A549 (cell line): ENCODE results near the gene CSTPP1. TPM values are rescaled to one million over a fixed set of nuclear protein-coding genes. Genes with fewer than 3 reads are reported as not detected.
A peak's percentile ranks its signal among the peaks of the same experiment; 100 is the strongest.

Source experiments
- ATAC-seq, 2 experiments: fragments of 200-7000 bp in 1 of 2; fragments of >200 bp in 1 of 2; cut with Nextera tagmentation in 1 of 2; cut with Tn5 transposase in 1 of 2; 3 replicates each; pipeline versions ENCODE4 v1.8.0 to v1.9.1; 2018 to 2020; ENCODE audit warnings: mild to moderate bottlenecking in 1 of 2, moderate library complexity in 1 of 2
- CTCF ChIA-PET: fragments of 300-600 bp; sonication (Branson Sonifier 250); formaldehyde crosslinking; extraction: SDS; loops from one replicate; lab custom pipeline; 2021; ENCODE audit warnings: antibody characterized with exemption, inconsistent platforms; lab: Yijun Ruan, JAX
- POLR2A ChIA-PET: fragments of 350-600 bp; formaldehyde crosslinking; extraction: SDS; loops from one replicate; lab custom pipeline; 2021; ENCODE audit warnings: antibody characterized with exemption, inconsistent platforms; lab: Yijun Ruan, JAX
- DNase-seq, 2 experiments: peaks; one replicate each; pipeline versions ENCODE4 v3.0.0 to v3.0.0-alpha.2; 2011 to 2016; ENCODE audit warnings: low read depth in 1 of 2, low spot score in 1 of 2
- FAIRE-seq: peaks from 2 replicates; lab custom pipeline; 2011; peaks lifted over from hg19 to GRCh38; lab: Jason Lieb, UNC
- H3K27ac ChIP-seq, 2 experiments: fragments of >200 bp; sonication (Bioruptor Twin); formaldehyde crosslinking; 3 replicates each; pipeline ENCODE4 v1.5.1; 2016 to 2017
- H3K4me1 ChIP-seq: fragments of >200 bp; sonication (Bioruptor Twin); formaldehyde crosslinking; 3 replicates; pipeline ENCODE4 v1.6.1; 2016
- H3K4me2 ChIP-seq: fragments of >200 bp; sonication (Bioruptor Twin); formaldehyde crosslinking; 3 replicates; pipeline ENCODE4 v1.6.1; 2016
- H3K4me3 ChIP-seq: fragments of >200 bp; sonication (Bioruptor Twin); formaldehyde crosslinking; 3 replicates; pipeline ENCODE4 v1.5.1; 2016
- H3K9me3 ChIP-seq: fragments of >200 bp; sonication (Bioruptor Twin); formaldehyde crosslinking; 3 replicates; pipeline ENCODE4 v1.6.1; 2016
- BHLHE40 ChIP-seq: IDR thresholded peaks from 2 replicates; pipeline ENCODE4 v1.6.1; 2012; ENCODE audit warnings: low read depth, low read length, inconsistent platforms
- E2F6 ChIP-seq: IDR thresholded peaks from 2 replicates; pipeline ENCODE4 v1.6.1; 2012; ENCODE audit warnings: low read depth, borderline replicate concordance
- EHMT2 ChIP-seq: fragments of 200-600 bp; sonication (generic); IDR thresholded peaks from 2 replicates; pipeline ENCODE4 v1.6.1; 2016; ENCODE audit warnings: antibody characterized with exemption, low read depth, mild to moderate bottlenecking, moderate library complexity
- ELK1 ChIP-seq: fragments of 150-350 bp; IDR thresholded peaks from 2 replicates; pipeline ENCODE4 v1.6.1; 2014; ENCODE audit warnings: low read depth, mild to moderate bottlenecking, low read length
- EP300 ChIP-seq, 2 experiments: fragments of >200 bp; sonication (Bioruptor Twin); formaldehyde crosslinking; IDR thresholded peaks; 2 replicates in 1 of 2; 3 replicates in 1 of 2; pipeline ENCODE4 v1.6.1; 2016 to 2017
- FOSB ChIP-seq: fragments of 250-450 bp; sonication (Bioruptor Pico); IDR thresholded peaks from 2 replicates; pipeline ENCODE4 v1.5.0; 2020; ENCODE audit warnings: mild to moderate bottlenecking, moderate library complexity
- FOSL2 ChIP-seq, 2 experiments: fragments of 450-650 bp in 1 of 2; fragments of >200 bp in 1 of 2; sonication (Bioruptor Twin) in 1 of 2; formaldehyde crosslinking; IDR thresholded peaks; 2 replicates each; pipeline versions ENCODE4 v1.5.0 to v1.6.1; 2016 to 2020; ENCODE audit warnings: mild to moderate bottlenecking in 1 of 2, moderate library complexity in 1 of 2
- HES2 ChIP-seq: fragments of >200 bp; sonication (Bioruptor Twin); formaldehyde crosslinking; IDR thresholded peaks from 2 replicates; pipeline ENCODE4 v1.6.1; 2016
- HMGXB4 ChIP-seq: fragments of 250-450 bp; sonication (Bioruptor Pico); IDR thresholded peaks from 2 replicates; pipeline ENCODE4 v1.5.0; 2021; ENCODE audit warnings: mild to moderate bottlenecking, moderate library complexity, borderline replicate concordance
- HOXA7 ChIP-seq: fragments of 250-450 bp; sonication (Bioruptor Pico); IDR thresholded peaks from 2 replicates; pipeline ENCODE4 v1.5.0; 2020; ENCODE audit warnings: mild to moderate bottlenecking, moderate library complexity
- JUNB ChIP-seq: fragments of >200 bp; sonication (Bioruptor Twin); formaldehyde crosslinking; IDR thresholded peaks from 2 replicates; pipeline ENCODE4 v1.6.1; 2016
- MAX ChIP-seq: IDR thresholded peaks from 2 replicates; pipeline ENCODE4 v1.6.1; 2012
- NPAS2 ChIP-seq: fragments of 250-450 bp; sonication (Bioruptor Pico); IDR thresholded peaks from 2 replicates; pipeline ENCODE4 v1.8.0; 2022; ENCODE audit warnings: mild to moderate bottlenecking, moderate library complexity, borderline replicate concordance
- PHF8 ChIP-seq: fragments of 200-600 bp; sonication (generic); IDR thresholded peaks from 2 replicates; pipeline ENCODE4 v1.6.1; 2016; ENCODE audit warnings: low read depth, mild to moderate bottlenecking, antibody characterized with exemption, moderate library complexity, borderline replicate concordance
- POLR2AphosphoS2 ChIP-seq: conservative IDR thresholded peaks from 2 replicates; pipeline ENCODE4 v1.6.1; 2012; ENCODE audit warnings: low read length, improper control_type of control experiment, inconsistent platforms
- RAD21 ChIP-seq, 2 experiments: fragments of >200 bp in 1 of 2; sonication (Bioruptor Twin) in 1 of 2; formaldehyde crosslinking in 1 of 2; IDR thresholded peaks in 1 of 2; conservative IDR thresholded peaks in 1 of 2; 2 replicates in 1 of 2; 3 replicates in 1 of 2; pipeline ENCODE4 v1.6.1; 2012 to 2018; ENCODE audit warnings: inconsistent platforms in 1 of 2
- RCOR1 ChIP-seq: fragments of 150-350 bp; IDR thresholded peaks from 2 replicates; pipeline ENCODE4 v1.6.1; 2014; ENCODE audit warnings: antibody characterized with exemption, low read length, low read depth
- RFX5 ChIP-seq: fragments of 450-650 bp; IDR thresholded peaks from 2 replicates; pipeline ENCODE4 v1.7.1; 2014; ENCODE audit warnings: antibody characterized with exemption, mild to moderate bottlenecking, moderate library complexity
- RNF2 ChIP-seq: fragments of 200-600 bp; sonication (generic); IDR thresholded peaks from 2 replicates; pipeline ENCODE4 v1.6.1; 2016; ENCODE audit warnings: low read depth, mild to moderate bottlenecking, antibody characterized with exemption, moderate library complexity, borderline replicate concordance
- TFCP2L1 ChIP-seq: fragments of 250-450 bp; sonication (Bioruptor Pico); IDR thresholded peaks from 2 replicates; pipeline ENCODE4 v1.5.0; 2021; ENCODE audit warnings: mild to moderate bottlenecking
- whole genome bisulfite sequencing: methylation state at CpG from one replicate; pipeline ENCODE4 v1.1.6; 2017; ENCODE audit errors: missing lambda C conversion rate; 5-methylcytosine and 5-hydroxymethylcytosine counted together
- polyA plus RNA-seq, 4 experiments: library from polyadenylated mRNA; depleted of rRNA in 3 of 4; stranded (reverse); fragments of >200 nt; fragmentation: RNase III in 1 of 4; extraction: RNeasy Plus Mini Kit Qiagen cat#74134 plus additional on column Dnase treatment in 1 of 4; gene quantifications; 2 replicates in 3 of 4; 3 replicates in 1 of 4; pipeline ENCODE4 v1.2.3, GENCODE V29; 2011 to 2017

Gene CSTPP1
- polyA plus RNA-seq, 2 of the 4 experiments (the other 2 are of a cell fraction) = 31.5 to 34.5 TPM

- no peak for ATAC-seq
- TF ChIP-seq HOXA7 (no peak), EHMT2 (no peak), RCOR1 (no peak), POLR2AphosphoS2 (no peak), PHF8 (no peak), ELK1 (no peak), RAD21 (conservative IDR thresholded peaks at IDR 0.05 in 1 of 2, IDR thresholded peaks at IDR 0.05 in 1 of 2) (no peak), TFCP2L1 (no peak)
- DNase-seq = no peak
- CTCF ChIA-PET = no interaction called here
- 86% methylated on average over 3 of the region's 3 CpGs for WGBS
- Histone ChIP-seq H3K4me2 (no peak overlapping the region), H3K4me3 (no peak overlapping the region), H3K9me3 (no peaks in the 10 kb centered on the region), H3K4me1 (peaks cover 7% of the 10 kb centered on the region; the same call in 1 of the 3 replicates), H3K27ac (no peak overlapping the region)
- POLR2A ChIA-PET = no interaction called here
- FAIRE-seq = no peak
Measured at GRCh38 chr11:47003180-47003877, 66.8 kb downstream of the CSTPP1 start.

GRCh38 chr11:47004595-47005033, 68.1 kb downstream of the CSTPP1 start:
- ChIA-PET POLR2A (no interaction called here), CTCF (interaction anchor here (0.7 to 1.8 kb wide), 3 partner anchors 38 to 63 kb away, joined by 3 to 4 read pairs (median 4); no protein-coding TSS in a partner anchor)
- Histone ChIP-seq H3K27ac (no peak overlapping the region), H3K4me3 (no peak overlapping the region), H3K4me2 (no peak overlapping the region), H3K9me3 (no peaks in the 10 kb centered on the region), H3K4me1 (peaks cover 7% of the 10 kb centered on the region; the same call in 1 of the 3 replicates)
- no peak for FAIRE-seq
- TF ChIP-seq PHF8 (no peak), JUNB (no peak)
- peak in 1 of 2 experiments; percentile 19 for DNase-seq
- ATAC-seq = peak; percentile 59 to 73

- Histone ChIP-seq H3K4me2 (no peak overlapping the region), H3K4me3 (no peak overlapping the region), H3K4me1 (peaks cover 7% of the 10 kb centered on the region; the same call in 1 of the 3 replicates), H3K27ac (no peak overlapping the region), H3K9me3 (no peaks in the 10 kb centered on the region)
- no peak for TF ChIP-seq EP300 (IDR thresholded peaks at IDR 0.05)
- TF ChIP-seq HMGXB4 = no peak
- TF ChIP-seq E2F6 = no peak
- TF ChIP-seq MAX = no peak
- no peak for TF ChIP-seq RCOR1
- TF ChIP-seq FOSL2 (IDR thresholded peaks at IDR 0.05) = no peak
- no peak for TF ChIP-seq FOSL2 (CRISPR knock-in tag; IDR thresholded peaks at IDR 0.05)
- TF ChIP-seq RNF2 = no peak
- no peak for TF ChIP-seq FOSB (CRISPR knock-in tag)
- no peak for TF ChIP-seq PHF8
- no peak for TF ChIP-seq NPAS2 (CRISPR knock-in tag)
- no peak for TF ChIP-seq BHLHE40
- no peak for TF ChIP-seq HES2
- no peak for TF ChIP-seq RFX5
- ChIA-PET CTCF (interaction anchor here (1.8 kb wide), 1 partner anchor 40 kb away, joined by 4 read pairs; no protein-coding TSS in a partner anchor), POLR2A (no interaction called here)
- DNase-seq (no peak), FAIRE-seq (no peak), ATAC-seq (no peak)
Measured at GRCh38 chr11:47005441-47005840, 68.9 kb downstream of the CSTPP1 start.
